ENCODE data around the gene EFCAB14. TPM values are rescaled to one million over a fixed set of nuclear protein-coding genes. Genes with fewer than 3 reads are reported as not detected.

Gene EFCAB14
- polyA plus RNA-seq, 1 donor (not counting 4 experiments of a cell fraction or from before 2014, with no cell fraction given): 61.8 TPM

- no peaks in the 10 kb centered on the region for H3K27me3 ChIP-seq (ENCODE audit: control insufficient read depth, extremely low read depth, insufficient read depth, low read length)
- TF ChIP-seq CTCF (optimal IDR thresholded peaks at IDR 0.05 in 1 of 3, IDR thresholded peaks at IDR 0.05 in 1 of 3, conservative IDR thresholded peaks at IDR 0.05 in 1 of 3; ENCODE audit: extremely low read depth in 1 of 3, insufficient read depth in 2 of 3, low read length in 3 of 3): no peak
- TF ChIP-seq EZH2 (IDR thresholded peaks at IDR 0.05; ENCODE audit: low read length): no peak
- dilution Hi-C loops (cut with MboI; ENCODE audit: extremely low pct_ligation_motif_present, low sequenced_read_pairs): no loop called here
- H2AFZ ChIP-seq (ENCODE audit: control insufficient read depth, low read length): no peak overlapping the region
- H3K79me2 ChIP-seq (ENCODE audit: control insufficient read depth, insufficient read depth, low read length): no peaks in the 10 kb centered on the region
- H3K9me1 ChIP-seq (ENCODE audit: control insufficient read depth, extremely low read depth, insufficient read depth, low read length): no peaks in the 10 kb centered on the region
- H3K9me3 ChIP-seq (ENCODE audit: control insufficient read depth, low read depth, low read length): no peaks in the 10 kb centered on the region
- H3K27ac ChIP-seq (ENCODE audit: control insufficient read depth, insufficient read depth, low read length): no peak overlapping the region
- FAIRE-seq (no peak), DNase-seq (ENCODE audit: low read depth, low spot score) (no peak)
- H4K20me1 ChIP-seq (ENCODE audit: control insufficient read depth, extremely low read depth, insufficient read depth, low read length): no peaks in the 10 kb centered on the region
- H3K4me3 ChIP-seq (ENCODE audit: control insufficient read depth in 2 of 3, extremely low read depth in 1 of 3, insufficient read depth in 2 of 3, low read depth in 1 of 3, low read length in 3 of 3): no peak overlapping the region
- H3K4me1 ChIP-seq (ENCODE audit: control insufficient read depth, extremely low read depth, insufficient read depth, low read length): no peaks in the 10 kb centered on the region
- H3K36me3 ChIP-seq (ENCODE audit: control insufficient read depth in 2 of 2, extremely low read depth in 1 of 2, insufficient read depth in 2 of 2, low read length in 2 of 2): peaks cover 0 to 13% of the 10 kb centered on the region in 2 experiments
- H3K9ac ChIP-seq (ENCODE audit: control insufficient read depth, extremely low read depth, insufficient read depth, low read length): no peak overlapping the region
- H3K4me2 ChIP-seq (ENCODE audit: control insufficient read depth, extremely low read depth, insufficient read depth, low read depth, low read length): no peak overlapping the region
Measured at GRCh38 chr1:46647611-46648010, 71.3 kb downstream of the EFCAB14 start.

- no peaks in the 10 kb centered on the region for H3K79me2 ChIP-seq (ENCODE audit: control insufficient read depth, insufficient read depth, low read length)
- no peaks in the 10 kb centered on the region for H3K9me1 ChIP-seq (ENCODE audit: control insufficient read depth, extremely low read depth, insufficient read depth, low read length)
- H3K27me3 ChIP-seq (ENCODE audit: control insufficient read depth, extremely low read depth, insufficient read depth, low read length): no peaks in the 10 kb centered on the region
- H3K9me3 ChIP-seq (ENCODE audit: control insufficient read depth, low read depth, low read length): no peaks in the 10 kb centered on the region
- no peak for TF ChIP-seq EZH2 (IDR thresholded peaks at IDR 0.05; ENCODE audit: low read length)
- TF ChIP-seq CTCF (optimal IDR thresholded peaks at IDR 0.05 in 1 of 3, IDR thresholded peaks at IDR 0.05 in 1 of 3, conservative IDR thresholded peaks at IDR 0.05 in 1 of 3; ENCODE audit: extremely low read depth in 1 of 3, insufficient read depth in 2 of 3, low read length in 3 of 3): no peak
- H3K27ac ChIP-seq (ENCODE audit: control insufficient read depth, insufficient read depth, low read length): no peak overlapping the region
- no peak overlapping the region for H3K4me3 ChIP-seq (ENCODE audit: control insufficient read depth in 2 of 3, extremely low read depth in 1 of 3, insufficient read depth in 2 of 3, low read depth in 1 of 3, low read length in 3 of 3)
- DNase-seq (ENCODE audit: low read depth, low spot score) (no peak), FAIRE-seq (no peak)
- H2AFZ ChIP-seq (ENCODE audit: control insufficient read depth, low read length): no peak overlapping the region
- no peak overlapping the region for H3K4me2 ChIP-seq (ENCODE audit: control insufficient read depth, extremely low read depth, insufficient read depth, low read depth, low read length)
- no peaks in the 10 kb centered on the region for H4K20me1 ChIP-seq (ENCODE audit: control insufficient read depth, extremely low read depth, insufficient read depth, low read length)
- peaks cover 1 to 13% of the 10 kb centered on the region in 2 experiments for H3K36me3 ChIP-seq (ENCODE audit: control insufficient read depth in 2 of 2, extremely low read depth in 1 of 2, insufficient read depth in 2 of 2, low read length in 2 of 2)
- H3K4me1 ChIP-seq (ENCODE audit: control insufficient read depth, extremely low read depth, insufficient read depth, low read length): no peaks in the 10 kb centered on the region
- dilution Hi-C loops (cut with MboI; ENCODE audit: extremely low pct_ligation_motif_present, low sequenced_read_pairs): no loop called here
- no peak overlapping the region for H3K9ac ChIP-seq (ENCODE audit: control insufficient read depth, extremely low read depth, insufficient read depth, low read length)
Measured at GRCh38 chr1:46646844-46647243, 72.1 kb downstream of the EFCAB14 start.

Data from keratinocyte (primary cell).